Adrenal gland (tissue), 5 donors: ENCODE results near the gene C19orf38.

Source experiments
- POLR2A ChIP-seq, 2 donors: fragments of 450-650 bp; IDR thresholded peaks; one replicate each; pipeline ENCODE4 v1.6.1; 2017; ENCODE audit warnings: antibody characterized with exemption in 2 of 2, mild to moderate bottlenecking in 2 of 2, moderate library complexity in 1 of 2
- TF ChIP-seq, protein P1 (sequence below), 6 experiments: fragments of 450-650 bp in 4 of 6; fragments of 200-600 bp in 2 of 6; sonication (generic) in 1 of 6; IDR thresholded peaks; 1 replicate in 5 of 6; 2 replicates in 1 of 6; pipeline versions ENCODE4 v1.5.1 to v1.8.0; 2016 to 2021; ENCODE audit warnings: antibody characterized with exemption in 6 of 6, mild to moderate bottlenecking in 2 of 6, moderate library complexity in 1 of 6
- donor health status: DM: no; HTN: no; CAD: no.

GRCh38 chr19:10863107-10863717 lies 15.0 kb downstream of the C19orf38 start:
- TF ChIP-seq, protein P1, sequence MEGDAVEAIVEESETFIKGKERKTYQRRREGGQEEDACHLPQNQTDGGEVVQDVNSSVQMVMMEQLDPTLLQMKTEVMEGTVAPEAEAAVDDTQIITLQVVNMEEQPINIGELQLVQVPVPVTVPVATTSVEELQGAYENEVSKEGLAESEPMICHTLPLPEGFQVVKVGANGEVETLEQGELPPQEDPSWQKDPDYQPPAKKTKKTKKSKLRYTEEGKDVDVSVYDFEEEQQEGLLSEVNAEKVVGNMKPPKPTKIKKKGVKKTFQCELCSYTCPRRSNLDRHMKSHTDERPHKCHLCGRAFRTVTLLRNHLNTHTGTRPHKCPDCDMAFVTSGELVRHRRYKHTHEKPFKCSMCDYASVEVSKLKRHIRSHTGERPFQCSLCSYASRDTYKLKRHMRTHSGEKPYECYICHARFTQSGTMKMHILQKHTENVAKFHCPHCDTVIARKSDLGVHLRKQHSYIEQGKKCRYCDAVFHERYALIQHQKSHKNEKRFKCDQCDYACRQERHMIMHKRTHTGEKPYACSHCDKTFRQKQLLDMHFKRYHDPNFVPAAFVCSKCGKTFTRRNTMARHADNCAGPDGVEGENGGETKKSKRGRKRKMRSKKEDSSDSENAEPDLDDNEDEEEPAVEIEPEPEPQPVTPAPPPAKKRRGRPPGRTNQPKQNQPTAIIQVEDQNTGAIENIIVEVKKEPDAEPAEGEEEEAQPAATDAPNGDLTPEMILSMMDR (IDR thresholded peaks at IDR 0.05): no peak
- no peak for TF ChIP-seq POLR2A (IDR thresholded peaks at IDR 0.05)
